Activated T-cell treated with anti-CD3 and anti-CD28 coated beads for 1 hour (primary cell): ENCODE results near the gene TMC4.
A peak's percentile ranks its signal among the peaks of the same experiment; 100 is the strongest.
"Not testable (repeated sequence)": the region's sequence is repeated elsewhere in the genome, so short reads cannot be mapped to it uniquely, and the experiment has no call there.

Experiments used
- DNase-seq: peaks from one replicate; pipeline ENCODE4 v3.0.0-alpha.2; 2020; ENCODE audit warnings: low read depth

TMC4 gene

GRCh38 chr19:54203151-54203611 lies 30.2 kb upstream of the TMC4 start:
- DNase-seq, result no peak

- DNase-seq, result no peak
Measured at GRCh38 chr19:54201980-54202379, 29.0 kb upstream of the TMC4 start.

- DNase-seq, result no peak
Measured at GRCh38 chr19:54201172-54201701, 28.3 kb upstream of the TMC4 start.

GRCh38 chr19:54199401-54199800 lies 26.4 kb upstream of the TMC4 start:
- DNase-seq, result no peak

GRCh38 chr19:54197121-54197520 lies 24.2 kb upstream of the TMC4 start:
- no peak for DNase-seq

GRCh38 chr19:54196536-54196935 lies 23.6 kb upstream of the TMC4 start:
- no peak for DNase-seq

- not testable (repeated sequence) for DNase-seq
Measured at GRCh38 chr19:54194463-54194862, 21.5 kb upstream of the TMC4 start.

GRCh38 chr19:54193011-54193410 lies 20.1 kb upstream of the TMC4 start:
- no peak for DNase-seq

- DNase-seq, result no peak
Measured at GRCh38 chr19:54191811-54192453, 19.0 kb upstream of the TMC4 start.

- DNase-seq, result peak; percentile 81
Measured at GRCh38 chr19:54191011-54191810, 18.3 kb upstream of the TMC4 start, which contains the start of gene TSEN34. Gene TSEN34, plus strand, starts transcription at chr19:54191308. Its CDS starts 57 bp downstream, at chr19:54191365.

- peak; percentile 100 for DNase-seq
Measured at GRCh38 chr19:54190503-54191010, 17.6 kb upstream of the TMC4 start.

GRCh38 chr19:54189735-54190502 lies 17.0 kb upstream of the TMC4 start:
- peak; percentile 99 for DNase-seq

GRCh38 chr19:54189145-54189734 lies 16.3 kb upstream of the TMC4 start, which contains the start of gene MBOAT7:
Gene MBOAT7, minus strand, starts transcription at chr19:54189580. Its CDS starts 1,072 bp downstream, at chr19:54188508.
- no peak for DNase-seq

GRCh38 chr19:54188215-54188871 lies 15.4 kb upstream of the TMC4 start:
- peak; percentile 46 for DNase-seq

- no peak for DNase-seq
Measured at GRCh38 chr19:54186934-54187381, 14.0 kb upstream of the TMC4 start.

GRCh38 chr19:54186351-54186750 lies 13.4 kb upstream of the TMC4 start:
- no peak for DNase-seq

- DNase-seq, result no peak
Measured at GRCh38 chr19:54183431-54183830, 10.5 kb upstream of the TMC4 start.

GRCh38 chr19:54181894-54182293 lies 8.9 kb upstream of the TMC4 start:
- DNase-seq, result not testable (repeated sequence)

GRCh38 chr19:54180691-54181091 lies 7.7 kb upstream of the TMC4 start:
- no peak for DNase-seq

GRCh38 chr19:54179921-54180461 lies 7.0 kb upstream of the TMC4 start:
- DNase-seq, result no peak
